ENCODE results near the gene KLHDC9.

Gene KLHDC9

DNA sequence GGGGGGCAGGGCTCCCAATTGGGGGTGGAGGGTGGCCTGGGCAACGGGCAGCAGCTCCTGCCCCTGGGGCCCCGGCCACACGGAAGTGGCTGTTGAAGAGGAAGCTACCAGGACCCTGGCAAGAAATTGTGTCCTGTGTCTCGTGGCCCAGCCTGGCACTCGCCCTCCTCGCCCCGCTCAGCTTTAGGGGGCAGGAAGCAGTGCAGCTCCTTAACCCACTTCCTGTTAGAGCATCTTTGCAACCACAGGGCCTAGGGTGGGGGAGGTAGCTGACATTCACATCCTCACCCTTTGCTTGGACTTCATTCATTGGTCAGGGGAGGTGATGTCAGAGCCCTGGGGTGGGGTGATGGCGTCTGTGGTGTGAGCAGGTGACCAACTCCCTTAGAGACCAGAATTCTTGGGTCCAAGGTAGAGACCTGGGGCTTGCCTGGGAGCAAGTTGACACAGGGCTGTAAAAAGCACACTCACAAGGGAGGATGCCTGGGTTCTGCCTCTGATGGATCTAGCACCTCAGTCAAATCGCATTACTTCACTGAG, 28.4 kb upstream of the KLHDC9 start, which contains the start of gene ARHGAP30:
Gene ARHGAP30, minus strand, starts transcription at position 161 of the 540 bp plus-strand sequence. CDS start 267 bp downstream, outside the sequence.
- Mint-ChIP-seq H3K27ac (peak within 1 kb of the TSS; percentile 99), H3K27me3 (no peaks in the 10 kb centered on the region), H3K4me1 (ENCODE audit: low read depth) (peaks cover 61% of the 10 kb centered on the region), H3K9me3 (no peaks in the 10 kb centered on the region), H3K36me3 (ENCODE audit: low read depth) (peaks cover 37% of the 10 kb centered on the region), H3K4me3 (peak within 1 kb of the TSS; percentile 100)
- intact Hi-C loops (cut with micrococcal nuclease): loop anchor here (2.0 kb wide), 1 partner anchor 13 kb away; no protein-coding TSS in a partner anchor

DNA sequence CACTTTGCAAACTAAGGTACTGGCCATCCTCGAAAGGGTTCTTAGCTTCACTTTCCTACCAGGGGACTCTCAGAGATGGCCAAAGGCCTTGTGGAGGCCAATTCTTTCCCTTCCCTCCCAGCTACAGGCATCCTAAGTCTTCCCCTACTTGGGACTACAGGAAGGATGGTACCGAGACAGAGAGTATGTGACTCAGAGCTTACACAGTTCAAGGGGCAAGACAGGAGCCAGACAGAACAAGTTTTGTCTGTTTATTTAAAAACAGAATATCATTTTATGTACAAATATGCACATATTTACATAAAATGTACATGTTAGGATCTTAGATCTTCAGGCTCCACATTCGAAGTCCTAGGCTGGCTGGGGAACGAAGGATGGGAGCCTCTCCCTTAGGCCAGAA, 27.4 kb upstream of the KLHDC9 start:
- Mint-ChIP-seq H3K4me1 (ENCODE audit: low read depth) (peaks cover 60% of the 10 kb centered on the region), H3K4me3 (no peak overlapping the region)
- intact Hi-C loops (cut with micrococcal nuclease): loop anchor here (1.0 kb wide), 1 partner anchor 69 kb away; no protein-coding TSS in a partner anchor

DNA sequence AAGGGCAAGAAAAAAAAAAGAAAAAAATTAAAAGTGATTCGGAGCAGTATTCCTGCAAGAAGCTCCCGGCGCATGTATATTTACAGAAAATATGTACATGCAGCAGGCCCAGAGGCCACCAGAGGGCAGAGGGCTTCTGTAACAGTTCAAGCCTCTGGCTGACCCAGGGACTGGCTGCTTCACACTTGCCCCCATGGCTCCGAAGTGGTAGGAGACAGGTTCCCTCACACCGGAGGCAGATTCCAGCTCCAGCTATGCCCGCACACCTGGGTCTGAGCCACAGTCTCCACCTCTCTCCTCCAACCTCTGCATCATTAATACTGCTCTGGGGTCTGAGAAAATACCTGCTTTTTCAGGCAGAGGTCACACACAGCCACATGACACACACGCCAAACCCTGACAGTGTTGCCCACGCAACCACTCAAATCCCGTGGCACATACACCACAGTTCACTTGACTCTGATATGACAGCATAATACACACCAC, 26.2 kb upstream of the KLHDC9 start:
- H3K4me3 Mint-ChIP-seq: no peak overlapping the region
- no peak overlapping the region for H3K27ac Mint-ChIP-seq
- H3K27me3 Mint-ChIP-seq: no peaks in the 10 kb centered on the region
- peaks cover 54% of the 10 kb centered on the region for H3K4me1 Mint-ChIP-seq (ENCODE audit: low read depth)
- H3K9me3 Mint-ChIP-seq: no peaks in the 10 kb centered on the region
- intact Hi-C loops (cut with micrococcal nuclease): loop anchor here (1.0 kb wide), 2 partner anchors 24 to 67 kb away; no protein-coding TSS in a partner anchor
- H3K36me3 Mint-ChIP-seq (ENCODE audit: low read depth): peaks cover 17% of the 10 kb centered on the region

More for the DNA sequence above, 27.4 kb upstream of the KLHDC9 start:
- Mint-ChIP-seq H3K36me3 (ENCODE audit: low read depth) (peaks cover 29% of the 10 kb centered on the region), H3K27ac (peak overlapping the region; percentile 99), H3K9me3 (no peaks in the 10 kb centered on the region), H3K27me3 (no peaks in the 10 kb centered on the region)

DNA sequence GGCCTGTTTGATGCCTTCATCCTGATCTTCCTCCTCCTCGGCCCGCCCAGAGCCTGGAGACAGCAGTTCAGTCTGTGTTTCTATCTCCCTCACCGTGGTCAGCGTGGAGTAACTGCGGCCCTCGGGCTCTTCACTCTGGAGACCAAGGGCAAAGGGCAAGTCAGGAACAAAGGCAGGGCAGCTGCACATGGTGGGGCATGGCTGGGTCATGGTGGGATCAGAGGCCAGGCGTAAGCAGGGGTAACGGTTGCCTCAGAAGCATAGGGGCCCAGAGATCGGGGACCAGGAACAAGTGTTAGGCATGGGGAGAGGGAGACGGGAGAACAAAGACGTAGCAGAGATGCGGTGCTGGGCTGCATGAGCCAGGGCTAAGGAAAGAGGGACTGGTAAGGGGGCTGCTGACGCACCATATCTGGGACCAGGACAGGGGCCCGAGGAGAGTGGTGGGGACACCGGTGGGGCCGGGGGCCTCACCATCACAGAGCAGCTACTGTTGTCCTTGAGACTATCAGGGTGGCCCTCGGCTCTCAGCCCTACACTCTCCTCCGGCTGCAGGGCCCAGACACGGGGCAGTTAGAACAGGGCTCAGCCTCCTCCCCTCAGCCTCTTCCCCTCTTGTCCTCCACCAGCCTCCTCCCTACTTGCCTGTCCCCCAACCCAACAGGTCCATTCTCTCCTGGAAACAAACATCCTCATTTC, 25.3 kb upstream of the KLHDC9 start:
- peaks cover 14% of the 10 kb centered on the region for H3K36me3 Mint-ChIP-seq (ENCODE audit: low read depth)
- H3K27ac Mint-ChIP-seq: peak overlapping the region; percentile 6
- no peaks in the 10 kb centered on the region for H3K9me3 Mint-ChIP-seq
- intact Hi-C loops (cut with micrococcal nuclease): loop anchor here (1.0 kb wide), 1 partner anchor 23 kb away; no protein-coding TSS in a partner anchor
- no peak overlapping the region for H3K4me3 Mint-ChIP-seq
- peaks cover 44% of the 10 kb centered on the region for H3K4me1 Mint-ChIP-seq (ENCODE audit: low read depth)
- H3K27me3 Mint-ChIP-seq: no peaks in the 10 kb centered on the region

DNA sequence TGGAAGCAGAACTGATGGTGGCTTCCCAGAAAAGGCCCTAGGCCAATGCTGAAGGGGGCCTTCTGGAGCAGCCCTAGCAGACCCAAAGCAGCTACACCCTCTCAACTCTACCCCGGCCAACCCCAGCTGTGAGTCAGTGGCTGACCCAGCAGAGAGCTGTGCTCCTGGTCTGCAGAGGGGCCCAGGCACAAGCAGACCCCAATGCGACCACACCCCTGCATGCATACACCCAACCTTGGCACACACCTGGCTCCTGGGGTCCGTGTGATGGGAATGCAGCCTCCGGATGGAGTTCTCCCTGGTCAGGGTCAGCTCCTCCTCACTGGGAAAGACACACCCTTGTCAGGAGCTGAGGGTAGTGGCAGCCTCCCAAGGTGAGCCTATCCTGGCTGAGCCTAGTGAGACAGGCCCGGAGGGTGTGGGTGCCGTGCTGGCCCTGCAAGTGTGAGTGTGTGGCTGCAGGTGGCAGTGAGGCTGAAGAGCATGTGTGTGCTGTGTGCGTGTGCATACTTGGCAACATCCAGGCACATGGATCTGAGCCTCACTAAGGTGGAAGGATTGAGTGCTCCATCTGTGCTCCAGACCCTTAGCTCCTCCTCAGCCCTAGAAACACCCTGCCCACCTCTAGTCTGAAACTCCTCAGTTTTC, 24.6 kb upstream of the KLHDC9 start:
- Mint-ChIP-seq H3K27me3 (no peaks in the 10 kb centered on the region), H3K4me1 (ENCODE audit: low read depth) (peaks cover 40% of the 10 kb centered on the region), H3K36me3 (ENCODE audit: low read depth) (peaks cover 12% of the 10 kb centered on the region), H3K4me3 (no peak overlapping the region), H3K27ac (peak overlapping the region; percentile 6), H3K9me3 (no peaks in the 10 kb centered on the region)
- intact Hi-C loops (cut with micrococcal nuclease): no loop called here

DNA sequence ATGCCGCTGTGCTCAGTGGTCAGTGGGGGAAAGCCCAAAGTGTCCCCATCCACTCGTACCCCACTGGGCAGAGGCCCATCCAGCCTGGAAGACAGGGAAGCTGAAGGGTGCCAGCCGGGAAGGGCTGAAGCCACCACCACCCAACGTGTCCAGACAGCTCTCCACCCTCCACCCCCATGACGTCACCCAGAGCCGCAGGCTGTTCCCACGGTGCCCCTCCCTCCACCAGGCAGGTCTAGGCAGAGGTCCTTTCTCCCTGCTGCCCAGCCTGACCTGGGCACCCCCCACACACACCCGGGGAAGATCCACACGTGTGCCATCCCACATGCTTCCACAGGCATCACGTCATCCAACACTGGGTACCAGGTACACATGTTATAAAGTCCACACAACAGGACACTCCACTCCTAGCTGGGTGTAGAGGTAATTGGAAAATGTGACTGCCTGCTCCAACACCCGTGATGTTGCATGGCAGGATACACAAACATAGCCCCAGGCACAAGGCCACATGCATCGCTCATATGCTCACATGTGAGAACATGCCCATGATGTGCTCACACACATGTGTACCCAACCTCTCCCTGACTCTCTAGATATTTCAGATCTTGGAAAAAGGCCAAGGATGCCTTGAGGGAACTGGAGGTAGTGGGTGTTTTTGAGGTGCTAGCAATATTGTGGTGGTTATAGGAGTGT, 23.3 kb upstream of the KLHDC9 start:
- no peaks in the 10 kb centered on the region for H3K36me3 Mint-ChIP-seq (ENCODE audit: low read depth)
- H3K27me3 Mint-ChIP-seq: peaks cover 3% of the 10 kb centered on the region
- no peaks in the 10 kb centered on the region for H3K9me3 Mint-ChIP-seq
- H3K4me1 Mint-ChIP-seq (ENCODE audit: low read depth): peaks cover 38% of the 10 kb centered on the region
- no peak overlapping the region for H3K27ac Mint-ChIP-seq
- H3K4me3 Mint-ChIP-seq: no peak overlapping the region
- intact Hi-C loops (cut with micrococcal nuclease): no loop called here

DNA sequence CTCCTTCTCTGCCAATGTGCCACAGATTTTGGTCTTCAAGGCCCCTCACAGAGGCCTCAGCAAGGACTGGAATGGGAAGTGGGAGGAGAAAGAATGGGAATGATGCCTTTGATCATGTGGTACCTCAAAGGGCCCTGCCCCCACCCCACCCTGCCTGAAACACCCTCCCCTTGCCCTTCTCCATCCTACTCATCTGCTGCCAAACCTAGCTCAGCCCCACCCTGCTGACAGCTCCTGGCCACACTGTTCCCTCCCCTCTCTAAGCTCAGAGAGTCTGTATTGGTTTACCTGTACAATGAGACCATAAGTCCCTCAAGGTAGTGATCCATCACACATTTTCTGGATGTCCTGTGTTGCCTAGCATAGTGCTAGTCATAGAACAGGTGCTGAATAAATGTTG, 21.8 kb upstream of the KLHDC9 start:
- Mint-ChIP-seq H3K4me1 (ENCODE audit: low read depth) (peaks cover 38% of the 10 kb centered on the region), H3K4me3 (no peak overlapping the region), H3K36me3 (ENCODE audit: low read depth) (no peaks in the 10 kb centered on the region), H3K27ac (no peak overlapping the region), H3K27me3 (peaks cover 3% of the 10 kb centered on the region), H3K9me3 (no peaks in the 10 kb centered on the region)
- intact Hi-C loops (cut with micrococcal nuclease): no loop called here

DNA sequence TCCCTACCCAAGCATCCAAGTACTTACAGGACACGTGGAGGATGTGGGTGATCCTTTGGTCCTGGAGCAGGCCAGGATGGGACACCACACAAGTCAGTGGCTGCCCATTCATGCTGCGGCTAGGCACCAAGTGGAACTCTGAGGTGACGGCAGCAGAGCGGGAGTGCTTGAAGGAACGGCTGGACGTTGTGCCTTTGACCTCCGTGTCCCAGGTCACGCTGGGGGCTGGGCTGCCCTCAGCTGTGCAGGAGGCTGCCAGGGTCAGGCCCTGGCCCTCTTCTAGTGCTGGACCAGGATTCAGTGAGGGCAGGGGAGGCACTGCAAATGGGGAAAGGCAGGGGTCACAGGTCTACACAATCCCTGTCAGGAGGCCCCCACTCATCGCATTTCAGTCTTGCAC, 20.7 kb upstream of the KLHDC9 start:
- Mint-ChIP-seq H3K27me3 (peaks cover 3% of the 10 kb centered on the region), H3K4me1 (ENCODE audit: low read depth) (peaks cover 40% of the 10 kb centered on the region), H3K9me3 (no peaks in the 10 kb centered on the region), H3K36me3 (ENCODE audit: low read depth) (no peaks in the 10 kb centered on the region), H3K27ac (no peak overlapping the region), H3K4me3 (no peak overlapping the region)
- intact Hi-C loops (cut with micrococcal nuclease): no loop called here

DNA sequence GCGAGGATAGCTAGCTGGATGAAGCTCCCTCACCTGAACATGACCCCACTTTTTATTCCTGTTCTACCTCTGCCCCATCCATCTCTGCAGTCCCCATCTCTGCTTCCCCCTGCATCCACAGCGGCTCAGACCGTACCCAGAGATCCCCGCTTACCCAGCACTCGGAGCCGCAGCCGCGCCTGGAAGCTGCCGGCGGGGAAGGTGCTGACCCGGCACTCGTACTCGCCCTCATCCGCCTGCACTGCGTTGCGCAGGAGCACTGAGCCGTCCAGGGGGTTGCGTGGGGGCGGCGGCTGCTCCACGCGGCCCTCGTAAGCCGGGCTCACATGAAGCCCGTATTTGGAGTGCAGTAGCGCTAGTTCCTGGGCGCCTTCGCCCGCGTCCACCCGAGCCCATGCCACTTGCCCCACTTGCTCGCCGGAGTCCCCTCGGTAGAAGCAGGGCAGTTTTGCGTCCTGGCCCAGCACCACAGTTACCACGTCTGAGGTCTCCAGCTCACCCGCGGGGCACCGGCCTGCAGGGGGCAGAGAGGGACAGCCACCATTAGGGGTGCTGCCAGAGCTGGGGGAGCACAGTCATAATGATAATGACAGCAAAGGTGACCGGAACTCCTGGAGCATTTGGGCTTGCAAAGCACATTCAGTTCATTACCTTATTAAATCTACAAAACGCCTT, 18.6 kb upstream of the KLHDC9 start:
- intact Hi-C loops (cut with micrococcal nuclease): no loop called here
- Mint-ChIP-seq H3K27me3 (peaks cover 3% of the 10 kb centered on the region), H3K4me1 (ENCODE audit: low read depth) (peaks cover 62% of the 10 kb centered on the region), H3K4me3 (peak overlapping the region; percentile 4), H3K36me3 (ENCODE audit: low read depth) (no peaks in the 10 kb centered on the region), H3K9me3 (no peaks in the 10 kb centered on the region), H3K27ac (no peak overlapping the region)

DNA sequence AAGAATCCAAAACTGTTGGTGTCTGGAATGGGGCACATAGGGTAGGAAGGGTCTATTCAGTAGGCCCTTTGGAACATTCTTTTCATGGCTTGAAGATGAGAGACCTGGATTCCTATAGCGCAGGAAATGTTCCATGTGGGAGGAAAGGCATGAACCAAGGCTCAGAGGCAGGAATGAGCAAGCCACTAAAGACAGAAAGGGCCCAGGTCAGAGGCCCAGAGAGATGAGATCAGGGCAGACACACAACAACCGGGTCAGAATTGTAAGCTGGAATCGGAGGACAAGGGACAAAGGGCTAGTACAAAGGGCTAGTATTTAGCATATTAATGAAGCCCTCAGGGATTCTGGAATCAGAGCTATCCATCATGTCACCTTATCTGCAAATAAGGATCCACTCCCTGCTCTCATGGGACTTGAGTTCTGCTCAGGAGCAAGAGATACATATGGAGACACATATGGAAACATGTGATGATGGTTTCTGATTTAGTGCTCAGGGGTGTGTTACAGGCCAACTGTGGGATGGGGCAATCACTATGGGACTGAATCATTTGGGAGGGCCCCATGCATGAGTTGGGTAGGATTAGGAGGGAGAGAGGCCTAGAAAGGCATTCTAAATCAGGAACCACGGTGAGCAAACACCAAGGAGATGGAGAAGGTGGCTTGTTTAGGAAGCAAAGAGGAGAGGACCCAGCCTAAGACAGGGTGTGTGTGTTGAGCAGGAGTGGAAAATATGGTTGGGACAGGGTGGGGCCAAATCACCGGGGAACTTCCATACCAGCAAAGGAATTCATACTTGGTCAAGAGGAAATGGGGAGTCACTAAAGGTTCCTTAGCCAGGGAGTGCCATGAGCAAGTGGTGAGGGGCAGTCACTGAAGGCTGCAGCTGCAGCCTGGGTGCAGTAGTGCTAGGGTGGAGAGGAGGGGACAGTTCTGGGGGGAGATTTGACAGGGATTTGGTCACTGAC, 17.4 kb upstream of the KLHDC9 start:
- Mint-ChIP-seq H3K36me3 (ENCODE audit: low read depth) (no peaks in the 10 kb centered on the region), H3K27ac (peak overlapping the region; percentile 48), H3K9me3 (no peaks in the 10 kb centered on the region), H3K4me3 (no peak overlapping the region), H3K27me3 (peaks cover 3% of the 10 kb centered on the region), H3K4me1 (ENCODE audit: low read depth) (peaks cover 72% of the 10 kb centered on the region)
- intact Hi-C loops (cut with micrococcal nuclease): no loop called here

DNA sequence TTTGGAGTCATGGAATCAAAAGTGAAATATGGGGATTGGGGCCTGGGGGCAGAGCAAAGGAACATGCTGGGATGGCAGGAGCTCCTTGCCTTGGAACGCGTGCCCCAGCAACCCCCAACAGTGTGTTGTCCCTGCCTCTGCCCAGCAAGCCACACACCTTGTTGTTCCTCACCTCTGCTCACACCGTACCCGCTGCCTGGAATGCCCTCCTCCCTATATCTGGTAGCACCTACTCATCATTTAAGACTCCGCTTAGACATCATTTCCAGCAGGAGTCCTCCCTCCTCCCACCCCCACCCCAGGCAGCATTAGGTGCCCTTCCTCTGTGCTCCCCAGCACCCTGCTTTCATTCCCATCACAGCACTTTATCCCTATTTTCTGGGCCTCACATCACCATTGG, 16.6 kb upstream of the KLHDC9 start:
- Mint-ChIP-seq H3K9me3 (no peaks in the 10 kb centered on the region), H3K4me1 (ENCODE audit: low read depth) (peaks cover 69% of the 10 kb centered on the region), H3K27ac (peak overlapping the region; percentile 48), H3K4me3 (no peak overlapping the region), H3K27me3 (peaks cover 3% of the 10 kb centered on the region), H3K36me3 (ENCODE audit: low read depth) (no peaks in the 10 kb centered on the region)
- intact Hi-C loops (cut with micrococcal nuclease): no loop called here

DNA sequence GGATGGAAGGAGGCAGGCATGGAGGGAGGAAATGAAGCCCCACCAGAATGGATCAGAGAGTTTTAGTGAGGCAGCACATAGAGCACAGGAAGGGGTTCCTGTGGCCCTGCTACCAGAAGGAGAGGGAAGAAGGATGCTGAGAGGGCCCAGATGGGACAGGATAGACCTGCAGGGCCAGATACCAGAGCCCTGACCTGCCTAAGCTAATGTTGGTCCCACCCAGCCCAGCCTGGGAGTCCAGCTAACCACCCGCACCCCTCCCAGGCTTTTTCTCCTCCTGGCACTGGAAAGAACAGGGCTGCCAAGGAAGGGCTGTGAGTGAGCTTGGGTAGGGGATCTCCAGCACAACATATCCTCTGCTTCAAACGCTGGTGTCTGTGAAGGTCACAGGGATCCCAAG, 15.7 kb upstream of the KLHDC9 start:
- Mint-ChIP-seq H3K9me3 (no peaks in the 10 kb centered on the region), H3K4me3 (no peak overlapping the region), H3K27ac (peak overlapping the region; percentile 48), H3K27me3 (peaks cover 3% of the 10 kb centered on the region), H3K36me3 (ENCODE audit: low read depth) (no peaks in the 10 kb centered on the region), H3K4me1 (ENCODE audit: low read depth) (peaks cover 69% of the 10 kb centered on the region)
- intact Hi-C loops (cut with micrococcal nuclease): loop anchor here (2.0 kb wide), 1 partner anchor 14 kb away; the partner anchor contains the start of gene ARHGAP30

All from dendritic cell treated with granulocyte-macrophage colony-stimulating factor and Interleukin-4, amounts not matched to agents 40 ng/mL and 50 ng/mL, for 4 days (primary cell).